ENCODE measurements around the gene PDC. TPM values are rescaled to one million over a fixed set of nuclear protein-coding genes. Genes with fewer than 3 reads are reported as not detected.

The PDC gene
- not detected in 2 replicates for total RNA-seq

GRCh38 chr1:186461014-186461413 lies at the start of gene PDC:
Gene PDC (minus strand): TSS chr1:186461114. CDS start chr1:186449459, 11,655 bp downstream.

Other genes with a start within 250 kb of the PDC start
- gene PRG4, start 164.8 kb downstream of the PDC start, total RNA-seq: under 0.01 TPM in 1 of 2 replicates, not detected in the other
- 43.7 and 54.4 TPM in 2 replicates for gene TPR, start 85.9 kb downstream of the PDC start, total RNA-seq
- gene ODR4, start 85.3 kb downstream of the PDC start, total RNA-seq: 13.1 and 15.7 TPM in 2 replicates
- 9.1 and 17.4 TPM in 2 replicates for gene PTGS2, start 219.3 kb upstream of the PDC start, total RNA-seq

Data from hair follicle dermal papilla cell (primary cell).